HEK293T (cell line): ENCODE results near the gene BCL2.

Source experiments
- CTCF ChIA-PET: fragments of 350-600 bp; formaldehyde crosslinking; extraction: SDS; loops from one replicate; lab custom pipeline; 2021; ENCODE audit warnings: antibody characterized with exemption, inconsistent platforms; lab: Yijun Ruan, JAX
- POLR2A ChIA-PET: fragments of 350-600 bp; formaldehyde crosslinking; extraction: SDS; loops from one replicate; lab custom pipeline; 2020; ENCODE audit warnings: antibody characterized with exemption, inconsistent platforms; lab: Yijun Ruan, JAX
- DNase-seq: peaks from one replicate; pipeline ENCODE4 v3.0.0; 2012; ENCODE audit warnings: mixed read lengths; ENCODE audit errors: extremely low spot score
- ARNT ChIP-seq: fragments of 450-650 bp; IDR thresholded peaks from 2 replicates; pipeline ENCODE4 v1.6.1; 2017; ENCODE audit warnings: mild to moderate bottlenecking
- BHLHE40 ChIP-seq: fragments of 450-650 bp; IDR thresholded peaks from 2 replicates; pipeline ENCODE4 v1.6.1; 2016; ENCODE audit warnings: mild to moderate bottlenecking, moderate library complexity, borderline replicate concordance
- CTBP1 ChIP-seq: fragments of 450-650 bp; IDR thresholded peaks from 2 replicates; pipeline ENCODE4 v1.6.1; 2016; ENCODE audit warnings: borderline replicate concordance
- ELF4 ChIP-seq: fragments of 450-650 bp; IDR thresholded peaks from 2 replicates; pipeline ENCODE4 v1.6.1; 2017; ENCODE audit warnings: antibody characterized with exemption
- FOXA1 ChIP-seq: fragments of 450-650 bp; IDR thresholded peaks from 2 replicates; pipeline ENCODE4 v1.6.1; 2016; ENCODE audit warnings: mild to moderate bottlenecking
- FOXK2 ChIP-seq: fragments of 450-650 bp; IDR thresholded peaks from 2 replicates; pipeline ENCODE4 v1.6.1; 2016; ENCODE audit warnings: mild to moderate bottlenecking
- FOXM1 ChIP-seq: fragments of 450-650 bp; IDR thresholded peaks from 2 replicates; pipeline ENCODE4 v1.6.1; 2017; ENCODE audit warnings: mild to moderate bottlenecking, borderline replicate concordance
- HDGF ChIP-seq: fragments of 450-650 bp; IDR thresholded peaks from 2 replicates; pipeline ENCODE4 v1.6.1; 2017; ENCODE audit warnings: antibody characterized with exemption, borderline replicate concordance
- L3MBTL2 ChIP-seq: fragments of 450-650 bp; conservative IDR thresholded peaks from 2 replicates; pipeline ENCODE4 v1.6.1; 2016; ENCODE audit warnings: mild to moderate bottlenecking
- LEF1 ChIP-seq: fragments of 450-650 bp; IDR thresholded peaks from 2 replicates; pipeline ENCODE4 v1.6.1; 2017; ENCODE audit warnings: mild to moderate bottlenecking, borderline replicate concordance
- NFRKB ChIP-seq: fragments of 450-650 bp; IDR thresholded peaks from 2 replicates; pipeline ENCODE4 v1.6.1; 2016; ENCODE audit warnings: mild to moderate bottlenecking, moderate library complexity
- PKNOX1 ChIP-seq: fragments of 450-650 bp; IDR thresholded peaks from 2 replicates; pipeline ENCODE4 v1.6.1; 2016
- SP1 ChIP-seq: fragments of 450-650 bp; IDR thresholded peaks from 2 replicates; pipeline ENCODE4 v1.6.1; 2017
- SUZ12 ChIP-seq: fragments of 450-650 bp; IDR thresholded peaks from 2 replicates; pipeline ENCODE4 v1.6.1; 2016; ENCODE audit warnings: mild to moderate bottlenecking
- TARDBP ChIP-seq: fragments of 450-650 bp; IDR thresholded peaks from 2 replicates; pipeline ENCODE4 v1.6.1; 2016
- ZNF384 ChIP-seq: fragments of 450-650 bp; IDR thresholded peaks from 2 replicates; pipeline ENCODE4 v1.6.1; 2016

The BCL2 gene

GRCh38 chr18:63245600-63245999 lies 74.0 kb downstream of the BCL2 start:
- no peak for TF ChIP-seq PKNOX1
- TF ChIP-seq SP1, result no peak
- no peak for TF ChIP-seq ELF4
- no peak for TF ChIP-seq FOXM1
- no peak for TF ChIP-seq HDGF
- TF ChIP-seq NFRKB, result no peak
- no peak for TF ChIP-seq ZNF384
- TF ChIP-seq BHLHE40, result no peak
- TF ChIP-seq FOXA1, result no peak
- no peak for TF ChIP-seq CTBP1
- no peak for TF ChIP-seq TARDBP
- no peak for TF ChIP-seq ARNT
- TF ChIP-seq FOXK2, result no peak
- no peak for TF ChIP-seq SUZ12
- CTCF ChIA-PET, result no interaction called here
- POLR2A ChIA-PET, result no interaction called here
- no peak for DNase-seq

DNA sequence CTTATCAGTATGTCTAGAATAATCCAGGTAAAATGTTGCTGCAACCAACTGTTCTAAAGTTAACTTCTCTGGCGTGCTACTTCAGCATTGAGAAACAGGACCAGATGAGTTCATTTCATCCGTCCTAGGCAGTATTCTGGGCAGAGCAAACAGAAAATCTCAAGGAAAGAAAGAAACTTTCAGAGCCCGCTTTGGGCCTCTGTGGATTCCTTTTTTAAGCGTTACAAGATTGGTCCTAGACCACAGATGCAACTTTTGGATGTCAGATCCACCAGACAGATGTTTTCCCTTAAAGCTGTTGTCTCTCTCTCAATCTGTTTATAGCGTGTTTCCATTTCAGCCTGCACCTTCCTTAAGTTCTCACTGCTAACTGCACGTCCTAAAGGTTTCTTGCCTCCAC lies 75.0 kb downstream of the BCL2 start:
- DNase-seq, result no peak
- ChIA-PET POLR2A (no interaction called here), CTCF (no interaction called here)

GRCh38 chr18:63241760-63242159 lies 77.8 kb downstream of the BCL2 start:
- ChIA-PET POLR2A (no interaction called here), CTCF (no interaction called here)
- TF ChIP-seq FOXK2, result no peak
- TF ChIP-seq BHLHE40, result no peak
- no peak for TF ChIP-seq FOXA1
- TF ChIP-seq CTBP1, result no peak
- TF ChIP-seq PKNOX1, result no peak
- no peak for TF ChIP-seq L3MBTL2
- no peak for TF ChIP-seq ZNF384
- no peak for TF ChIP-seq HDGF
- TF ChIP-seq LEF1, result no peak
- no peak for TF ChIP-seq ARNT
- TF ChIP-seq NFRKB, result no peak
- TF ChIP-seq SP1, result no peak
- no peak for TF ChIP-seq FOXM1
- no peak for TF ChIP-seq ELF4
- no peak for TF ChIP-seq TARDBP
- TF ChIP-seq SUZ12, result no peak
- no peak for DNase-seq

More for the DNA sequence above, 75.0 kb downstream of the BCL2 start:
- TF ChIP-seq SUZ12, result no peak
- no peak for TF ChIP-seq CTBP1
- TF ChIP-seq TARDBP, result no peak
- TF ChIP-seq FOXM1, result no peak
- TF ChIP-seq NFRKB, result no peak
- no peak for TF ChIP-seq ELF4
- no peak for TF ChIP-seq HDGF
- TF ChIP-seq SP1, result no peak
- no peak for TF ChIP-seq FOXK2
- no peak for TF ChIP-seq LEF1
- TF ChIP-seq L3MBTL2, result no peak
- TF ChIP-seq ZNF384, result no peak
- TF ChIP-seq BHLHE40, result no peak
- TF ChIP-seq FOXA1, result no peak
- TF ChIP-seq PKNOX1, result no peak
- TF ChIP-seq ARNT, result no peak

GRCh38 chr18:63241317-63241712 lies 78.3 kb downstream of the BCL2 start:
- POLR2A ChIA-PET, result no interaction called here
- DNase-seq, result no peak
- TF ChIP-seq FOXK2 (no peak), SUZ12 (no peak), ZNF384 (no peak), PKNOX1 (no peak), ELF4 (no peak), BHLHE40 (no peak)
- CTCF ChIA-PET, result no interaction called here

DNA sequence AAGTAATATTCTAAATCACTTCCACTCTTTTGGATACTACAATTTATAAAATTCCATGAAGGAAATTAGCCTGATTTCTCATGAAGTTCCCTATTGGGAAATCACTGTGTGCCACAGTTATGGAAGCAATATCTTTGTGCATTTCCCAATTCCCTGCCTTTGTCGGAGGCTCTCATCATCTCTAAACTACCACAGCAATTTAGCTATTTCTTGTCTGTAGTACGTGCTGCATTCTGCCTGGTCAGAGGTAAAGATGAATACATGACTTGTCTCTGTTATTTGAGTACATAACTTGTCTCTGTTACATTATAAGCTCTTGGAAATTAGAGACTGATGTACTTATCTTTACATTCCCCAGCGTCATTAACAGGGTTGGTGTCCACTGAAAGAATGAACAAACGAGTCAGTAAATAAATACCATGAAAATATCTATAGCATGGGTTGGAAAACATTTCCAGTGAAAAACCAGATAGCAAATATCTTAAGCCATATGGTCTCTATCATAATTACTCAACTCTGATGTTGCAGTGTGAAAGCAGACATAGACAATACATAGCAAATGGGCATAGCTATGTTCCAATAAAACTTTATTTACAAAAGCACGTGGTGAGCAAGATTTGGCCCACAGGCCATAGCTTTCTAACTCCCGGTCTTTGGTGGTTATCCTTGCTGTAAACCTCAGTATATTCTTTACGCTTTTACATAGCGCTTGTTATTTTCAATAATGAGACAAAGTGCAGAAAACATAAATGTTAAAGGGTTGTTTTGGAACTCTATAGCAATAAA lies 78.8 kb downstream of the BCL2 start:
- ChIA-PET CTCF (no interaction called here), POLR2A (no interaction called here)
- no peak for TF ChIP-seq ARNT
- no peak for TF ChIP-seq PKNOX1
- no peak for TF ChIP-seq FOXM1
- no peak for TF ChIP-seq ELF4
- no peak for TF ChIP-seq LEF1
- no peak for TF ChIP-seq SP1
- TF ChIP-seq L3MBTL2, result no peak
- TF ChIP-seq FOXA1, result no peak
- no peak for TF ChIP-seq NFRKB
- TF ChIP-seq HDGF, result no peak
- TF ChIP-seq CTBP1, result no peak
- no peak for TF ChIP-seq SUZ12
- no peak for DNase-seq
